Fibroblast of skin of left biceps (primary cell): ENCODE results near the gene CHST9.
"Not testable (repeated sequence)": the region's sequence is repeated elsewhere in the genome, so short reads cannot be mapped to it uniquely, and the experiment has no call there.

Source experiments
- DNase-seq, 2 experiments: peaks; one replicate each; pipeline ENCODE4 v3.0.0-alpha.2; 2013; ENCODE audit warnings: low read depth in 2 of 2

The CHST9 gene, protein sequence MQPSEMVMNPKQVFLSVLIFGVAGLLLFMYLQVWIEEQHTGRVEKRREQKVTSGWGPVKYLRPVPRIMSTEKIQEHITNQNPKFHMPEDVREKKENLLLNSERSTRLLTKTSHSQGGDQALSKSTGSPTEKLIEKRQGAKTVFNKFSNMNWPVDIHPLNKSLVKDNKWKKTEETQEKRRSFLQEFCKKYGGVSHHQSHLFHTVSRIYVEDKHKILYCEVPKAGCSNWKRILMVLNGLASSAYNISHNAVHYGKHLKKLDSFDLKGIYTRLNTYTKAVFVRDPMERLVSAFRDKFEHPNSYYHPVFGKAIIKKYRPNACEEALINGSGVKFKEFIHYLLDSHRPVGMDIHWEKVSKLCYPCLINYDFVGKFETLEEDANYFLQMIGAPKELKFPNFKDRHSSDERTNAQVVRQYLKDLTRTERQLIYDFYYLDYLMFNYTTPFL

DNA sequence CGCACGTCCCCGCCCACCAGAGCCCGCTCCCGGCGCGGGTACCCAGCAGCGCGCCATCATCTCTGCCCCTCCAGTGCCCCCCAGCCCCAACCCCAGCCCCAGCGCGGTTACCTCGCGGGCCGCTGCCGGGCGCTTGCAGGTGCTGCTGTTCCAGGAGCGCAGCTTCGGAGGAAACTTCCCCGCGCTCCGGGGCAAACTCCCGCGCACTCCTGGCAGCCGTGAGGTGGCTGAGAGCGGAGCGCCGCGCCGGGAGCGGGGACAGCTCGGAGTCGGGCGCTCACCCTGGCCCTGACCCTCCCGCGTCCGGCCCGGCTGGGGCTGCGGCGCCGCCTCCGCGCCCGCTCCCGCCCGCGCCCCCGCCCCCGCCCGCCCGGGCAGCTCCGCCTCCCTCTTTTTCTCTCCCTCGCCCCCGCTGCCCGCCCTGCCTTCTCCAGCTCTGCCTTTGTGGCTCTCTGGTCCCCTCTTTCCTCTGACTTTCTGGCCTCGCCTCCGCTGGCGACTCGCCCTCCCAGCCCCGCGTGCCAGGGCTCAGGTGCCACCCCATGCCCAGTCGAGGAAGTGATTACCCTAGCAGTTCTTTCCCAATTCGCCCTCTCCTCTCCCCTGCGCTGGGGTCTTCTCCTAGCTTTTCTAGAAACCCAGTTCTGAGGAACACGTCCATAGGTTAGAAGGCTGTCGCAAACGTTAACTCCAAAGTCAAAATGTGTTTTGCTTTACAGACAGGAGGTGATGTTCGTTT, at the start of gene CHST9:
Gene CHST9, minus strand, starts transcription at position 284 of the 739 bp plus-strand sequence. CDS start 42,499 bp downstream, outside the sequence.
- no peak for DNase-seq

DNA sequence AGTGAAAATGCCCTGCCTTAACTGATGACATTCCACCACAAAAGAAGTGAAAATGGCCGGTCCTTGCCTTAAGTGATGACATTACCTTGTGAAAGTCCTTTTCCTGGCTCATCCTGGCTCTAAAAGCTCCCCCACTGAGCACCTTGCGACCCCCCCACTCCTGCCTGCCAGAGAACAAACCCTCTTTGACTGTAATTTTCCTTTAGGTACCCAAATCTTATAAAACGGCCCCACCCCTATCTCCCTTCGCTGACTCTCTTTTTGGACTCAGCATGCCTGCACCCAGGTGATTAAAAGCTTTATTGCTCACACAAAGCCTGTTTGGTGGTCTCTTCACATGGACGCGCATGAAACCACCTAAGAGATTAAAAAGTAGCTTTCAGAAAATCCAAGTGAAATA, 47.2 kb upstream of the CHST9 start:
- DNase-seq: not testable (repeated sequence)

DNA sequence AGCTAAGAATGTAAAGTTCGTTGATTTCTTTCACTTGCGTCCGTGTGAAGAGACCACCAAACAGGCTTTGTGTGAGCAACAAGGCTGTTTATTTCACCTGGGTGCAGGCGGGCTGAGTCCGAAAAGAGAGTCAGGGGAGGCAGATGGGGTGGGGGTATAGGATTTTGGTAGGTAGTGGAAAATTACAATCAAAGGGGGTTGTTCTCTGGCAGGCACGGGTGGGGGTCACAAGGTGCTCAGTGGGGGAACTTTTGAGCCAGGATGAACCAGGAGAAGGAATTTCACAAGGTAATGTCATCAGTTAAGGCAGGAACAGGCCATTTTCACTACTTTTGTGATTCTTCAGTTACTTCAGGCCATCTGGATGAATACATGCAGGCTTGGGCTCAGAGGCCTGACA, 46.6 kb upstream of the CHST9 start:
- DNase-seq: not testable (repeated sequence)

DNA sequence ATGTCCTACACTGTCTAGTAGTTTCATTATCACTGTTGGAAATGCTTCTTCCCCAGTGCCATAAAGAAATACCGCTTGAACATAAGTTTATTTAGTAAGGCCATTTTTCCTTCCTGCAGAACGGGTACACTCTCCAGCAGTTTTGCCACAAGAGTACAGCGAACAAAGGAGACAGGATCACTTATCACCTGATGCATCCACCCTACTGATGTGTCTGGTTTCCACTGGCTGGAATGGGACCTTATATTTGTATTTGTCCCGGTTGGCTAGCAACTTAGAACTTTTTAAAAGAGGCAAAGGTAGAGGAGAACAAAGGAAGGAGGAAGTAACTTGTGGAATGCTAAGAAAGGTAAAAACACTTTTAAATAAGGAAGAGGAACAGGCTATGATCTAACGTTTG, 46.1 kb upstream of the CHST9 start:
- DNase-seq: not testable (repeated sequence)

DNA sequence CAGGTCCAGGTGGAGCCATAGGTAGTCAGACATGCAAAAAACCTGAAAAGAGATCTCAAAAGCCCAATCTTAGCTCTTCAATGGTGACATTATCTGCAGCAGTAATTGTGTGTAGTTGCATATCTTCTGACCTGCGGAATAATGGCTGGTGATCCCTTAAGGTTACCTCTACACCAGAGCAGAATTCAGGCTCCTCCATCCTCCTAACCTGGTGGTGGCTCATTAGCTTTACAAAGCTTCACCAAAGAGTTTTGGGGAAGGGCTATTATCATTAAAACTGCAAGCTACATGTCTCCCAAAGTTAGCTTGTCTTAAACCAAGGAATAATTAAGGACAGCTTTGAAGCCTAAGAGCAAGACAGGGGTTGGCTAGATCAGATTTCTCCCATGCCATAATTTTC, 42.6 kb upstream of the CHST9 start:
- no peak for DNase-seq

DNA sequence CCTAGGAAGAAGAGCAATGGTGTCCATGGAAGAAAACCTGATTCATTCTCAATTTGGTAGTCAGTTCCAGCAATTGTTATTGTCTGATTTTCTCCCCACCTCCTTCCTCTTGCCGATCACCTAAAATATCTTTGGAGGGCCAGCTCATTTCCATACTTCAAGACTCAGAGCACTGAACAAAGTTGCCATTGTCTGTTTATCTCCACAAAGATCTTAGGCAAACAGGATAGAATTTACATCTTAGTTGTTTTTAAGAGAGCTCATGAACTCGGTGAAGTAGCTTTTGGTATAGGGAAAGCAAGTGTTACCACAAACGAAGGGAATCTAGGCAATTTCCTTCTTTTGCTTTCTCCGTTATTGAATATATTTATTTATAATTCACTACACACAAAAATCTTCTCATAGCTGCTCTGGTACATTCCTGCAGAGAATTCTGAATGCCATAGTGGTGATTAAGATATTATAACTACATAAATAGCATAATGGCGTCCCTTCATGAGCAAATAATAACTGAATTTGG, 41.5 kb upstream of the CHST9 start:
- DNase-seq: no peak

DNA sequence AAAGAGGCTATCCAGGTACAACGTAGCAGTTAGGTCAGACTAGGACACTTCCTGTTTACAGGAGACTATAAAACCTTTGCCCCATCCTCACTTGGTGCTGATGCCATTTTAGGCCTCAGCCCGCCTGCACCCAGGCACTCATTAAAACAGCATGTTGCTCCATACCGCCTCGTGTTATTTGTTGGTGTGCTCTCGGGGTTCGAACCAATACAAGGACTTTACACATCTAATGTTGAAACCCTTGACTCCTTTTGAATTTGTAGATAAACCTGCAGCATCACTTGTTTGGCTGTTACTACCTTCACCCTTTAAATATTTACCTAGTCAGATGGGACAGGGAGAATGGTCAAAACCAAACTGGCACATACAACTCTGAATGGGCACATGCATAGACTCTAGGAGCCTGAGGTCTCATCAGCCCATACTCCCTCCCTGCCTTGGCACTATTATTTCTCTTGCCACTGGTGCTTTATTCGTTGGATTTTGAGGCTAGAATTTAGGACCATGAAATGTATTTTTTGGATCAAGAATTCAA, 40.9 kb upstream of the CHST9 start:
- DNase-seq: no peak

DNA sequence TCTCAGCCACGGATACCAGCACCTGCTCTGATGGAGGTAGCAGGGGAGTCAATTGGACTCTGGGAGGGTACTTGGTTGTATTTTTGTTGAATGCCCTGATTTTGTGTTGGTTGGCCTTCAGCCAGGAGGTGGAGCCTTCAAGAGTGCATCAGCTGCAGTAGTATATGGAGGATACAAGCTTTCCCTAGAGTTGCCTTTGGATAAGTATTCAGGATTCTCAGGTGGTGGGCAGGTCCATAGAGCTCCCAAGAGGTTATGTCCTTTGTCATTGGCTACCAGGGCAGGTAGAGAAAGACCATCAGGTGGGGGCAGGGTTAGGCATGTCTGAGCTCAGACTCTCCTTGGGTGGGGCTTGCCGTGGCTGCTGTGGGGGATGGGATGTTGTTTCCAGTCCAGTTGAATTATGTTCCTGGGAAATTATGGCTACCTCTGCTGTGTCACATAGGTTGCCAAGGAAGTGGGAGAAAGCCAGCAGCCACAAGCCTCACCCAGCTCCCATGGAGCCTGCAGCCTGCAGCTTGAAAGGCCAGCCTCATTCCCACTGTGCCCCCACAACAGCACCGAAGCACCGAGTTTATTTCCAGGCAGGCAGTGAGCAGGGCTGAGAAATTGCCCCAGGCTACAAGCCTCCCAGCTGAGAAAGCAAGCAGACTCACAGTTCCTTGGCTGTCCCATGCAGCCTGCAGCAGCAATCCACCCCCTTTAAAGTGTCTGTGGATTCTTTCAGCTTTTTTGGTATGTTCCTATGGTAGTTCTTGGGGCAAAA, 38.6 kb upstream of the CHST9 start:
- no peak for DNase-seq

DNA sequence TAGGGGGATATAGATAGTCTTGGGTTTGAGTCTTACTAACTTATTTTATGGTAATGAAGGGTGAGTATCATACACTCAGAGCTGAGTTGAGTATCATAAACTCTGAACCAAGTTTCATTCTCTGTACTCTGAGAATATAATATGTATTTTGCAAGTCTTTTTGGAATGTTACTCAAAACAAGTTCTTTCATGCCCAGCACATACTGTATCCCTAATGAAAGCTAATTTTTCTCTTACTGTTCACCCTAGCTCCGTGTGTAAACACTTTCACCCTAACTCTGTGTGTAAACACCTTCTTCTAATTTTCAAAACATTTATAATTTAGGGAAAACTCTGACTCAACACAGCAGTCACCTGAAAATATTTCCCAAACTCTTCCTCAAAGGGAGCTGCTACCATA, 29.7 kb upstream of the CHST9 start:
- DNase-seq: no peak

DNA sequence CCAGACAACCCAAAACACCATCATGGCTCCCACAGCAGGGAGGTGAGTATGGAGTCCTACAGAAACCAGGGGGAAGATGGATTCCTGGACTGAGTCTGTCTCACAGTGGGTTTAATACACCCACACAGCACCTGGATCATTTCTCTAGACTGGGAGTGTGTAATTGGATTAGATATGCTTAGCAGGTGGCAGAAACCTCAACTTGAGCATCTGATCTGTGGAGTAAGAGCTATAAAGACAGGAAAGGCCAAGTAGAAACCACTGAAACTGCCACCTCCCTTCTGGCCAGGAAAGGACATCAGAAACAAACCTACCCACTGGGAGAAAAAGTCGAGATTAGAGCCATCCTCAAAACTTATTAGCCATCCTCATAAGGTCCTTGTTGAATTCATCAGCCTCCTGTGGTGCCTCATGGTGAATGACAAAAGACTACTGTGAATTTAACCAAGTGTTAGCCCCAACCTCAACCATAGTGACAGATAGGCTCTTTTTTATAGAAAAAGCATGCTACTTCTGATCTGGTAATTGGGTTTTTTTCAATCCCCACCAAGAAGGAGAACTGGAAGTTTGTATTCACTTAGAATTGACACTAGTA, 28.1 kb upstream of the CHST9 start:
- DNase-seq: no peak

DNA sequence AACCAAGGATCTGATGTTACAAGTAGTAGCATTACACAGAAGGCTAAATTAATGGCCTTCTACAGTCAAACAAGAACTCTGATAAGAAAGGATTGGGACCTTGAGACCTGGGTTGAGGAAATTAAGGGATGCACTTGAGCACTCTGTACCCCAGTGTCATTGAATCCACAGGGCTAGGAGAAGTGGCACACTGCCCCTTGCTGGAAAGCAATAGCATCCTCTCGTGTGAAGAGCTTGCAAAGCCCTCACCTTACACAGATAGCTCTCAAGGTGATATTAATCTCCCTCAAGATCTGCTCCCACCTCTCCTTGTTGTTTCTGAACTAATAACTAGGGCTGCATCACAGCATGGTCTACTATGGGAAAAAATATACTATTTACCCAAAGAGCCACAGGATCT, 26.5 kb upstream of the CHST9 start:
- no peak for DNase-seq

DNA sequence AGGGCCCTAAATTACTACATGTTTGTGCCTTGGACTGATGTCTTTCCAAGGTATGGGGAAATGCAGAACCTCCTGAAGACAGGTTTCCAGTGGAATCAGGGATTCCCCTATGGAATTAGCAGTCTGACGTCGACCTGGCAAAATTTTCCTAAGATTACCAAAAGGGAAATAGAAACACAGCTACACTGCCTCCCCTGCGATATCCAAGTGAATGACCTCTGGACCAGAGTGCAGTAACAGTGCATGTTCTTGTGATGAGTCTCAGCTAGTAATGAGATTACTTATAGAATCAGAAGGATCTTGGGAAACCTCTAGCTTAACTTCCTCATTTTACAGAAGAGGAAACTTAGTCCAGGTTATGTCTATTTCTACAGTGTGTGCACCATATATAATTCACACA, 21.3 kb upstream of the CHST9 start:
- no peak for DNase-seq

DNA sequence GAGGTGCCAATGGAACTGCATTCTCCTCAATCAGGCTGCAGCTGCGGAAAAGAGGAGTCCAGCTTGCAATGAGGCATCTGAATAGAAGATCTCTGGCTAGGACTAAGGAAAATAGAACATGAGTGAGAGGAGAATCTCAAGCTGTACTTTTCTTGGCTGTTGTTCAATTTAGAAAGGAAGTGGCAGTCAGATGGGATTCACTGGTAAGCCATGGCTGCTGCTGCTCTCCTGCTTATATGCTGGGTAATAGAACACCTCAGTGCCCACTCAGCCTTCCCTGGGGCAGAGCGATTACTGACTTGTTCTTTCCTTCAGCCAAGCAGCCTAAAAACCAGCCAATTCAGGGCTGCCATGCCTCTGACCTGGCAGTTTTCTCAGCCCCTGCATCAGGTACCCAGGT, 17.6 kb upstream of the CHST9 start:
- DNase-seq: no peak

DNA sequence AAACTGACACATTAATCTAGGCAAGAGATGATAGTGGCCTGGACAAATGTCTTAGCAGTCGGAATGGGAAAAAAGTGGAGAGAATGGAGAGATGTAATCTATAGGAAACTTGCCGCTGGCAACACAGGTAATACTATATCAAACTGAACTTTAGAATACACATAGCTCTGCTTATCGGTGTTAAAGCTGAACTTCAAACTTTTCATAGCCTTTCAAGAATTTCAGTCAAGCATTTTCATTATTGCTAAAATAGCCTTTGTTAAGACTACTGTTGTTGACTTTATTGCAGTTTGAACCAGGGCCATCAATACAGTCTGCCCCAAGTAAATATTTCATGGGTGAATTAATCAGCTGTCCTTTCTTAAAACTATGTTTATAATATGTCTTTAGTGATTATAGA, 12.9 kb upstream of the CHST9 start:
- DNase-seq: no peak

DNA sequence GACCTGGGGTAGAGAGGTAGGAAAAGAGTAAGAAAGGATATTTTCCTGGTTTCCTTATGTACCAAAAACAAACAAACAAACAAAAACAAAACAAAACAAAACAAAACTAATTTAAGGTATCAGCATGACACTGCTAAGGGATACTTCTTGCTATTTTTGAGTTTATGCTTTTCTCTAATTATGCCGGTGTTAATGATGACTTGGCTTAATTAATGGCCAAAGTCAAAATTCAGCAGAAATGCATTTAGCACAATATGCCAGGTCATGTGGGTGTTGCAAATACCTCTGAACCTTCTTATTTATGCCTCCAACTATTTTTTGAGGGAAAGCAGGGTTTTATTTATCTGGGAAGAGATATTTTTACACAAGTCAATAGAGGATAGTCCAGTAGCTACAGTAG, 3.2 kb upstream of the CHST9 start:
- DNase-seq: no peak

DNA sequence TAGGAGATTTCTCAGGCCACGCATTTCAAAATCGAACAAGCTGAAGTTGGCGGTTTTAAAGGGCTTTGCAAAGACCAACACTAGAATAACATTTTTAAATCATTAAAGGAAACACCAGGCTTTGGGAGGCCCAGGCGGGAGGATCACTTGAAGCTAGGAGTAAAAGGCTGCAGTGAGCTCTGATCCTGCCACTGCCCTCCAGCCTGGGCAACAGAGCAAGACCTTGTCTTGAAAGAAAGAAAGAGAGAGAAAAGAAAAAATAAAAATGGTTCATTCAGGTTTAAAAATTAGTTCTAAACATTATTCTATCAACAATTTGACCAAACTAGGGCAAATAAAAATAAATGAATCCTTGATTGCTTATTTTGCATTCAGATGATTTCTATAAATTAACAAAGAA, 789 bp upstream of the CHST9 start:
- no peak for DNase-seq

DNA sequence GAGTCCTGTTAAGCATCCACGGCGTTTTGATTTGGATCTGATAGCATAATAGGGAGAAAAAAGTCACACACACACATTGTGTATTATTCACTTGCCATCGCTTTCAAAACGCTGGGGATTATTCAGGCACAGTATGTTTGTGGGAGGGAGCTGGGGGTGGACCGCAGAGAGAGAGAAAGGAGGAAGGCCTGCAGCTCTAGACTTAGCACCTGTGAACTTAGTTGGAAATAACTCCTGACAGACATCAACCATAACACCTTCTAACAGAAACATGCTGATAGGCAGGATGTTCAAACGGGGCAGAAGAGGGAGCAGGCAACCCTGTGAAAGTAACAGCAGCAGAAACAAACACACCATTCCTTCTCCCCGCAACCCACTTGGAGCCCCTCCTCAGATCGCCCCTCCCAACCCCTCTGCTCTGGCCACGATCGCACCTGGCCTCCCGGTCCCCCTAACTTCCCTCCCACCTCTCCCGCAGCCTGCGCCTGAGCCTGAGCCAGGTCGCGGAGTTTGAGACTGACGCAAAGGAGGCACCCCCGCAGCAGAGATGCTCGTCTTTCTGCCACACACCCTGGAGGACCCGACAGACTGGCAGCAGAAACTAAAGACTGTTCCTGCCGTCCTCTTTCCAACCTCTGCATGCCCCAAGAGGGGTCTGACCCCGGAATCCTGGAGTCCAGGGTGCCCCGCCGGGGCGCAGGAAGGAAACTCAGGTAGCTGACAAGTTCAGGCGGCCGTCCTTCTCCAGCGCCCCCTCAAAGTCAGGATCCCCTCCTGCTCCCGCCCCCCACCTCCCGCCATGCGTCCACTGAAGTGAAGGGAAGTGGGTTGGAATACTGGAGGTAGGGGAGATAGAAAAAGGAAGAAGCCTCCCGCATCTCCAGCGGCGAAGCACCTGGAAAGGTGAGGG, 738 bp downstream of the CHST9 start:
- DNase-seq: no peak

DNA sequence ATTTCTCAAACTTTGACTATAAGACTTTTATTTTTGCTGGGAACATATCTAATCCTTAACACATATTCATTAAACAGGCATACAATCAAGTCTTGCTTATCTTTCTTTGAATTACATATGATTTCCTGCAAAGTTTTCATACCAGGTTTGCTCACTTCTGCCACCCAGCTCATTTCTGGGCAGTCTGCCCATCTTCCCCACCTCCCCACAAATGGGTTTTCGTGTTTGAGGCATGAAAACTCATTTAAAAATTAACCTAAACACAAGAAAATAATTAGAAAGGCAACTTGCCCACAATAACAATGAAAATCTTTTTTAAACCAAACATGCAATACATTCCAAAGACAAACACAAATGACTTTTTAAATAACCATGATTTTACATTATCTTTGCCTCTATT, 3.4 kb downstream of the CHST9 start:
- no peak for DNase-seq

DNA sequence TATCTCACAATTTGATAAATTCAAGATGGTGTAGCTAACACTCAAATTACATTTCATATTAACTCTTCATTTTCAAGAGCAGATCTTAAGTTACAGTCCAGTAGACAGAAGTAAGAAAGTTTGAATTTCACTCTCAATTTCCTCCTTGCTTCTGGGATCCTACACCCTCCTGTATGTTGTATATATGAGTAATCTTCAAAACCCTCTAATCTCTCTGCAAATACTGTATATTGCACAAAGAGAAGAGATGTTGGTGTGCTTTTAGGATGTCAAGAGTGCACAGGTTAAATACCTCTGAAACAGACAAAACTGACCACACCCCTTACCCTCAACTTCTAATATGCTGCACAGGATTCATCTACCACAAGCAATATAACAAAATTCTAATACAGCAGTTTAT, 6.7 kb downstream of the CHST9 start:
- no peak for DNase-seq

DNA sequence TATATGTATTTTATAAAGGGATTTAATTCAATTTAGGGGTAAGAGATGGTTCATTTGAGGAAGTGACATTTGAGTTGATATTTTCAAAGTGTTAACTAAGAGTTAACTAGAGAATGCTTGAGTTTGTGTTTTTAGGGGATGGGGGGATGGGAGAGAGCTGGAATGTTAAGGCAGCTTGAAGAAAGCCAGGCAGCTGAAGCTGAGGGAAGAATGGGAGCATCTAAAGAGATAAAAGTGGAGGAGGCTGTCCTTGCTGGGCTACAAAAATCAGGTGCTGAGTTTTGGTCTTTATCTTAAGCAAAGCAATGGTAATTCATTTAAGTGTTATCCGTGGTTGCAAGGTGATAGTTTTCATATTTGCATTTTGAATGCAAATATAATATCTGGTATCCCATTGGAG, 9.2 kb downstream of the CHST9 start:
- DNase-seq: no peak

DNA sequence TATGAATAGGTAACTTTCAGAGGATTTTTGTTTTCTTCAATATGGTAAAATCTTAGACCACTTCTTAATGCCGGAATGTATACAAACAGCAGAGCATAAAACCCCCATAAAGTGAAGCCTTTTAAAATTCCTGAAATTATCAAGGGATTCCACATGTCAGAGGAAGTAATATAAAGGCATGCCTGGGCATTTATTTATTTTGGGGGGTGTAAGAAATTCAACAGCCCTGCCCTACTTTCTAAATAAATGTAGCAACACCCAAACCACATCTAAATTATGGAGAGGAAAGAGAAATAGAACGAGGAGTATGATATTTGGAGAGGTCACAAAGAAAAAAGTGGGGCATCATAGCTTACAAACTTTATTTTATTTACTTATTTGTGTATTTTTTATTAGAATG, 9.9 kb downstream of the CHST9 start:
- no peak for DNase-seq
